Islet of Langerhans (tissue), 1 donor: Measurements from ENCODE around the gene RCN1.

Experiments used
- FAIRE-seq: peaks from one replicate; lab custom pipeline; 2011; peaks lifted over from hg19 to GRCh38; lab: Jason Lieb, UNC

Gene RCN1

DNA sequence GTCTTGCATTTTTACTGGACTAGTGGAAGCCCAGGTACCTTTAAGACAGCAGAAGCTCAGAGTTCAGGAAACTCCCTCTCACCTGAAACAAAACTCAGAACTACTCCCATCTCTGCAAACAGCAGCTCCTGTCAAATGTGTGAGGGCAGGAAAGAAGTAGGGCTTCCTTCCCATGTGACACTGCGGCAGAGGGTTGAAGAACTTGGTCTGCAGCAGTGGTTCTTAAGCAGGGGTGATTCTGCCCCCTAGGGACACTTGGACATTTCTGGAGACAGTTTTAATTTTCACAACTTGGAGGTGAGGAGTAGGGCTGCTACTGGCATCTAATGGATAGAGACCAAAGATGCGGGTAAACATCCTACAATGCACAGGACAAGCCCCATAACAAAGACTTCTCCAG lies 63.4 kb downstream of the RCN1 start:
- FAIRE-seq: no peak
